Activated CD4-positive, alpha-beta T cell treated with anti-CD3 and anti-CD28 coated beads, Interleukin-2, amount 10 ng/mL, durations not matched to agents 24 days and 14 days (primary cell): ENCODE measurements around the gene ADAMTS16. TPM values are rescaled to one million over a fixed set of nuclear protein-coding genes. Genes with fewer than 3 reads are reported as not detected.

Experiments used
- DNase-seq: peaks from one replicate; pipeline ENCODE4 v3.0.0; 2022
- H3K27ac Mint-ChIP-seq: one replicate; pipeline ENCODE4 v1.8.0; 2022; ENCODE audit warnings: mild to moderate bottlenecking, mixed read lengths
- H3K27me3 Mint-ChIP-seq: one replicate; pipeline ENCODE4 v1.8.0; 2022; ENCODE audit warnings: mixed read lengths
- H3K36me3 Mint-ChIP-seq: one replicate; pipeline ENCODE4 v1.8.0; 2022; ENCODE audit warnings: low read depth, mild to moderate bottlenecking, mixed read lengths
- H3K4me1 Mint-ChIP-seq: one replicate; pipeline ENCODE4 v1.8.0; 2021; ENCODE audit warnings: mixed read lengths
- H3K4me3 Mint-ChIP-seq: one replicate; pipeline ENCODE4 v1.8.0; 2022; ENCODE audit warnings: mild to moderate bottlenecking, moderate library complexity, mixed read lengths
- H3K9me3 Mint-ChIP-seq: one replicate; pipeline ENCODE4 v1.8.0; 2021; ENCODE audit warnings: mixed read lengths
- intact Hi-C: fragments of 100-400 bp; cut with micrococcal nuclease; formaldehyde crosslinking; loops from one replicate; pipeline ENCODE4 v1.15.1; 2023
- total RNA-seq: library from RNA; stranded (reverse); gene quantifications from 2 replicates; pipeline ENCODE4 v1.2.3, GENCODE V29; 2022

The ADAMTS16 gene
- total RNA-seq, 1 donor from 2014 or later = not detected

- intact Hi-C loops = no loop called here
- H3K4me3 Mint-ChIP-seq = no peak overlapping the region
- H3K9me3 Mint-ChIP-seq = no peaks in the 10 kb centered on the region
- no peak for DNase-seq
- no peaks in the 10 kb centered on the region for H3K27me3 Mint-ChIP-seq
- H3K36me3 Mint-ChIP-seq = no peaks in the 10 kb centered on the region
- H3K4me1 Mint-ChIP-seq = no peaks in the 10 kb centered on the region
- no peak overlapping the region for H3K27ac Mint-ChIP-seq
Measured at GRCh38 chr5:5342784-5343183, 202.7 kb downstream of the ADAMTS16 start.

- Mint-ChIP-seq H3K27me3 (no peaks in the 10 kb centered on the region), H3K27ac (no peak overlapping the region), H3K4me3 (no peak overlapping the region), H3K36me3 (no peaks in the 10 kb centered on the region), H3K9me3 (no peaks in the 10 kb centered on the region), H3K4me1 (peaks cover 3% of the 10 kb centered on the region)
- DNase-seq = no peak
- intact Hi-C loops = no loop called here
Measured at GRCh38 chr5:5343568-5343967, 203.4 kb downstream of the ADAMTS16 start.

- Mint-ChIP-seq H3K36me3 (no peaks in the 10 kb centered on the region), H3K9me3 (no peaks in the 10 kb centered on the region), H3K27me3 (no peaks in the 10 kb centered on the region), H3K4me1 (peaks cover 3% of the 10 kb centered on the region), H3K27ac (no peak overlapping the region), H3K4me3 (no peak overlapping the region)
- no peak for DNase-seq
- intact Hi-C loops = no loop called here
Measured at GRCh38 chr5:5344051-5344571, 204.0 kb downstream of the ADAMTS16 start.

- Mint-ChIP-seq H3K4me3 (no peak overlapping the region), H3K9me3 (no peaks in the 10 kb centered on the region)
- intact Hi-C loops = no loop called here
Measured at GRCh38 chr5:5344606-5345005, 204.5 kb downstream of the ADAMTS16 start.

GRCh38 chr5:5347442-5347841 lies 207.3 kb downstream of the ADAMTS16 start:
- no peaks in the 10 kb centered on the region for H3K36me3 Mint-ChIP-seq
- H3K9me3 Mint-ChIP-seq = no peaks in the 10 kb centered on the region
- H3K27me3 Mint-ChIP-seq = no peaks in the 10 kb centered on the region
- no peak overlapping the region for H3K27ac Mint-ChIP-seq
- H3K4me3 Mint-ChIP-seq = no peak overlapping the region
- DNase-seq = no peak
- intact Hi-C loops = no loop called here
- H3K4me1 Mint-ChIP-seq = peaks cover 3% of the 10 kb centered on the region

More at GRCh38 chr5:5344606-5345005, 204.5 kb downstream of the ADAMTS16 start:
- Mint-ChIP-seq H3K4me1 (peaks cover 3% of the 10 kb centered on the region), H3K27me3 (no peaks in the 10 kb centered on the region), H3K27ac (no peak overlapping the region), H3K36me3 (no peaks in the 10 kb centered on the region)
- no peak for DNase-seq

- Mint-ChIP-seq H3K4me1 (peaks cover 3% of the 10 kb centered on the region), H3K4me3 (no peak overlapping the region), H3K36me3 (no peaks in the 10 kb centered on the region), H3K9me3 (no peaks in the 10 kb centered on the region), H3K27ac (no peak overlapping the region), H3K27me3 (no peaks in the 10 kb centered on the region)
- intact Hi-C loops = no loop called here
- DNase-seq = no peak
Measured at GRCh38 chr5:5348135-5348534, 208.0 kb downstream of the ADAMTS16 start.

- Mint-ChIP-seq H3K4me1 (peaks cover 3% of the 10 kb centered on the region), H3K27me3 (no peaks in the 10 kb centered on the region), H3K9me3 (no peaks in the 10 kb centered on the region), H3K4me3 (no peak overlapping the region), H3K27ac (no peak overlapping the region), H3K36me3 (no peaks in the 10 kb centered on the region)
- no peak for DNase-seq
- intact Hi-C loops = no loop called here
Measured at GRCh38 chr5:5348576-5348975, 208.4 kb downstream of the ADAMTS16 start.

- H3K9me3 Mint-ChIP-seq = no peaks in the 10 kb centered on the region
- no peak overlapping the region for H3K4me3 Mint-ChIP-seq
- H3K27ac Mint-ChIP-seq = no peak overlapping the region
- H3K4me1 Mint-ChIP-seq = peaks cover 3% of the 10 kb centered on the region
- intact Hi-C loops = no loop called here
- no peaks in the 10 kb centered on the region for H3K27me3 Mint-ChIP-seq
- H3K36me3 Mint-ChIP-seq = no peaks in the 10 kb centered on the region
- no peak for DNase-seq
Measured at GRCh38 chr5:5350101-5350500, 210.0 kb downstream of the ADAMTS16 start.

- Mint-ChIP-seq H3K4me3 (no peak overlapping the region), H3K9me3 (no peaks in the 10 kb centered on the region), H3K36me3 (no peaks in the 10 kb centered on the region), H3K27me3 (no peaks in the 10 kb centered on the region), H3K27ac (no peak overlapping the region), H3K4me1 (peaks cover 3% of the 10 kb centered on the region)
- intact Hi-C loops = no loop called here
- DNase-seq = no peak
Measured at GRCh38 chr5:5351288-5351979, 211.3 kb downstream of the ADAMTS16 start.

GRCh38 chr5:5352675-5353074 lies 212.5 kb downstream of the ADAMTS16 start:
- no peak for DNase-seq
- Mint-ChIP-seq H3K4me3 (no peak overlapping the region), H3K36me3 (no peaks in the 10 kb centered on the region), H3K27ac (no peak overlapping the region), H3K9me3 (no peaks in the 10 kb centered on the region), H3K27me3 (no peaks in the 10 kb centered on the region), H3K4me1 (peaks cover 3% of the 10 kb centered on the region)
- intact Hi-C loops = no loop called here

- no peaks in the 10 kb centered on the region for H3K27me3 Mint-ChIP-seq
Measured at GRCh38 chr5:5353681-5354080, 213.6 kb downstream of the ADAMTS16 start.

GRCh38 chr5:5356765-5357164 lies 216.6 kb downstream of the ADAMTS16 start:
- H3K27me3 Mint-ChIP-seq = no peaks in the 10 kb centered on the region

More at GRCh38 chr5:5353681-5354080, 213.6 kb downstream of the ADAMTS16 start:
- intact Hi-C loops = no loop called here
- Mint-ChIP-seq H3K9me3 (no peaks in the 10 kb centered on the region), H3K4me3 (no peak overlapping the region), H3K27ac (no peak overlapping the region), H3K36me3 (no peaks in the 10 kb centered on the region), H3K4me1 (no peaks in the 10 kb centered on the region)
- DNase-seq = no peak

GRCh38 chr5:5359618-5360017 lies 219.5 kb downstream of the ADAMTS16 start:
- Mint-ChIP-seq H3K36me3 (no peaks in the 10 kb centered on the region), H3K27ac (no peak overlapping the region), H3K27me3 (no peaks in the 10 kb centered on the region), H3K4me3 (no peak overlapping the region), H3K4me1 (no peaks in the 10 kb centered on the region), H3K9me3 (no peaks in the 10 kb centered on the region)
- no peak for DNase-seq
- intact Hi-C loops = no loop called here

More at GRCh38 chr5:5356765-5357164, 216.6 kb downstream of the ADAMTS16 start:
- Mint-ChIP-seq H3K9me3 (no peaks in the 10 kb centered on the region), H3K36me3 (no peaks in the 10 kb centered on the region), H3K4me1 (no peaks in the 10 kb centered on the region), H3K27ac (no peak overlapping the region), H3K4me3 (no peak overlapping the region)
- intact Hi-C loops = no loop called here
- no peak for DNase-seq

- Mint-ChIP-seq H3K4me1 (no peaks in the 10 kb centered on the region), H3K36me3 (no peaks in the 10 kb centered on the region), H3K27ac (no peak overlapping the region), H3K4me3 (no peak overlapping the region), H3K9me3 (no peaks in the 10 kb centered on the region), H3K27me3 (no peaks in the 10 kb centered on the region)
- intact Hi-C loops = no loop called here
- no peak for DNase-seq
Measured at GRCh38 chr5:5360363-5360940, 220.3 kb downstream of the ADAMTS16 start.
